OCI-LY1 (cell line): ENCODE measurements around the gene KCTD1.

Source experiments
- EZH2 ChIP-seq: fragments of 200-600 bp; sonication (generic), shearing (Covaris generic); IDR thresholded peaks from 2 replicates; pipeline ENCODE4 v1.8.0; 2017; ENCODE audit warnings: borderline replicate concordance, mixed run types, mild to moderate bottlenecking, antibody characterized with exemption, low read length, moderate library complexity, mixed read lengths
- TF ChIP-seq, protein P1 (sequence below): fragments of 200-600 bp; sonication (generic), shearing (Covaris generic); IDR thresholded peaks from 2 replicates; pipeline ENCODE4 v1.5.1; 2017; ENCODE audit warnings: mild to moderate bottlenecking, antibody characterized with exemption, low read length, moderate library complexity, mixed read lengths

- TF ChIP-seq, protein P1, sequence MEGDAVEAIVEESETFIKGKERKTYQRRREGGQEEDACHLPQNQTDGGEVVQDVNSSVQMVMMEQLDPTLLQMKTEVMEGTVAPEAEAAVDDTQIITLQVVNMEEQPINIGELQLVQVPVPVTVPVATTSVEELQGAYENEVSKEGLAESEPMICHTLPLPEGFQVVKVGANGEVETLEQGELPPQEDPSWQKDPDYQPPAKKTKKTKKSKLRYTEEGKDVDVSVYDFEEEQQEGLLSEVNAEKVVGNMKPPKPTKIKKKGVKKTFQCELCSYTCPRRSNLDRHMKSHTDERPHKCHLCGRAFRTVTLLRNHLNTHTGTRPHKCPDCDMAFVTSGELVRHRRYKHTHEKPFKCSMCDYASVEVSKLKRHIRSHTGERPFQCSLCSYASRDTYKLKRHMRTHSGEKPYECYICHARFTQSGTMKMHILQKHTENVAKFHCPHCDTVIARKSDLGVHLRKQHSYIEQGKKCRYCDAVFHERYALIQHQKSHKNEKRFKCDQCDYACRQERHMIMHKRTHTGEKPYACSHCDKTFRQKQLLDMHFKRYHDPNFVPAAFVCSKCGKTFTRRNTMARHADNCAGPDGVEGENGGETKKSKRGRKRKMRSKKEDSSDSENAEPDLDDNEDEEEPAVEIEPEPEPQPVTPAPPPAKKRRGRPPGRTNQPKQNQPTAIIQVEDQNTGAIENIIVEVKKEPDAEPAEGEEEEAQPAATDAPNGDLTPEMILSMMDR: no peak
- TF ChIP-seq EZH2: no peak
Observed at GRCh38 chr18:26550998-26551694, 2.8 kb upstream of the KCTD1 start.
